ENCODE data around the gene DNAJC11.
"Not testable (repeated sequence)": the region's sequence is repeated elsewhere in the genome, so short reads cannot be mapped to it uniquely, and the experiment has no call there.

Gene DNAJC11

GRCh38 chr1:6666696-6667095 lies 34.9 kb downstream of the DNAJC11 start:
- H3K9ac ChIP-seq (ENCODE audit: low read length), result no peak overlapping the region
- no peak overlapping the region for H3K4me3 ChIP-seq (ENCODE audit: low read length)
- no peaks in the 10 kb centered on the region for H3K36me3 ChIP-seq (ENCODE audit: control insufficient read depth, insufficient read depth, low read length)
- no peaks in the 10 kb centered on the region for H3K9me3 ChIP-seq (ENCODE audit: control insufficient read depth, low read length)
- H3K4me1 ChIP-seq (ENCODE audit: control insufficient read depth, insufficient read depth, low read length), result no peaks in the 10 kb centered on the region
- no peaks in the 10 kb centered on the region for H3K27me3 ChIP-seq (ENCODE audit: control insufficient read depth, insufficient read depth, low read length)

- H3K36me3 ChIP-seq (ENCODE audit: control insufficient read depth, insufficient read depth, low read length), result not testable (repeated sequence)
Measured at GRCh38 chr1:6662468-6662867, 39.1 kb downstream of the DNAJC11 start.

GRCh38 chr1:6660415-6661049 lies 41.1 kb downstream of the DNAJC11 start:
- Histone ChIP-seq H3K4me3 (ENCODE audit: low read length) (no peak overlapping the region), H3K4me1 (ENCODE audit: control insufficient read depth, insufficient read depth, low read length) (no peaks in the 10 kb centered on the region), H3K9ac (ENCODE audit: low read length) (no peak overlapping the region), H3K36me3 (ENCODE audit: control insufficient read depth, insufficient read depth, low read length) (no peaks in the 10 kb centered on the region), H3K27me3 (ENCODE audit: control insufficient read depth, insufficient read depth, low read length) (no peaks in the 10 kb centered on the region), H3K9me3 (ENCODE audit: control insufficient read depth, low read length) (no peaks in the 10 kb centered on the region)

More at GRCh38 chr1:6662468-6662867, 39.1 kb downstream of the DNAJC11 start:
- H3K4me3 ChIP-seq (ENCODE audit: low read length); H3K27me3 ChIP-seq (ENCODE audit: control insufficient read depth, insufficient read depth, low read length); H3K9ac ChIP-seq (ENCODE audit: low read length); H3K4me1 ChIP-seq (ENCODE audit: control insufficient read depth, insufficient read depth, low read length); H3K9me3 ChIP-seq (ENCODE audit: control insufficient read depth, low read length): not testable (repeated sequence)

GRCh38 chr1:6658359-6659060 lies 43.1 kb downstream of the DNAJC11 start:
- no peaks in the 10 kb centered on the region for H3K27me3 ChIP-seq (ENCODE audit: control insufficient read depth, insufficient read depth, low read length)
- no peaks in the 10 kb centered on the region for H3K9me3 ChIP-seq (ENCODE audit: control insufficient read depth, low read length)
- no peak overlapping the region for H3K4me3 ChIP-seq (ENCODE audit: low read length)
- no peak overlapping the region for H3K9ac ChIP-seq (ENCODE audit: low read length)
- H3K4me1 ChIP-seq (ENCODE audit: control insufficient read depth, insufficient read depth, low read length), result no peaks in the 10 kb centered on the region
- H3K36me3 ChIP-seq (ENCODE audit: control insufficient read depth, insufficient read depth, low read length), result no peaks in the 10 kb centered on the region

- Histone ChIP-seq H3K36me3 (ENCODE audit: control insufficient read depth, insufficient read depth, low read length) (peaks cover 8% of the 10 kb centered on the region), H3K4me3 (ENCODE audit: low read length) (no peak overlapping the region), H3K9me3 (ENCODE audit: control insufficient read depth, low read length) (no peaks in the 10 kb centered on the region), H3K27me3 (ENCODE audit: control insufficient read depth, insufficient read depth, low read length) (no peaks in the 10 kb centered on the region), H3K9ac (ENCODE audit: low read length) (no peak overlapping the region), H3K4me1 (ENCODE audit: control insufficient read depth, insufficient read depth, low read length) (no peaks in the 10 kb centered on the region)
Measured at GRCh38 chr1:6657138-6657537, 44.5 kb downstream of the DNAJC11 start.

GRCh38 chr1:6653436-6654290 lies 48.0 kb downstream of the DNAJC11 start:
- Histone ChIP-seq H3K9ac (ENCODE audit: low read length) (no peak overlapping the region), H3K9me3 (ENCODE audit: control insufficient read depth, low read length) (no peaks in the 10 kb centered on the region), H3K4me1 (ENCODE audit: control insufficient read depth, insufficient read depth, low read length) (no peaks in the 10 kb centered on the region), H3K36me3 (ENCODE audit: control insufficient read depth, insufficient read depth, low read length) (peaks cover 8% of the 10 kb centered on the region), H3K27me3 (ENCODE audit: control insufficient read depth, insufficient read depth, low read length) (no peaks in the 10 kb centered on the region), H3K4me3 (ENCODE audit: low read length) (no peak overlapping the region)

- H3K9ac ChIP-seq (ENCODE audit: low read length), result no peak overlapping the region
- H3K36me3 ChIP-seq (ENCODE audit: control insufficient read depth, insufficient read depth, low read length), result peaks cover 8% of the 10 kb centered on the region
- H3K4me1 ChIP-seq (ENCODE audit: control insufficient read depth, insufficient read depth, low read length), result no peaks in the 10 kb centered on the region
- no peaks in the 10 kb centered on the region for H3K9me3 ChIP-seq (ENCODE audit: control insufficient read depth, low read length)
- H3K27me3 ChIP-seq (ENCODE audit: control insufficient read depth, insufficient read depth, low read length), result no peaks in the 10 kb centered on the region
- no peak overlapping the region for H3K4me3 ChIP-seq (ENCODE audit: low read length)
Measured at GRCh38 chr1:6652986-6653385, 48.6 kb downstream of the DNAJC11 start.

GRCh38 chr1:6651909-6652308 lies 49.7 kb downstream of the DNAJC11 start:
- H3K27me3 ChIP-seq (ENCODE audit: control insufficient read depth, insufficient read depth, low read length), result no peaks in the 10 kb centered on the region
- no peak overlapping the region for H3K9ac ChIP-seq (ENCODE audit: low read length)
- H3K36me3 ChIP-seq (ENCODE audit: control insufficient read depth, insufficient read depth, low read length), result peaks cover 8% of the 10 kb centered on the region
- H3K4me1 ChIP-seq (ENCODE audit: control insufficient read depth, insufficient read depth, low read length), result no peaks in the 10 kb centered on the region
- H3K4me3 ChIP-seq (ENCODE audit: low read length), result no peak overlapping the region
- no peaks in the 10 kb centered on the region for H3K9me3 ChIP-seq (ENCODE audit: control insufficient read depth, low read length)

- no peak overlapping the region for H3K9ac ChIP-seq (ENCODE audit: low read length)
- peaks cover 16% of the 10 kb centered on the region for H3K36me3 ChIP-seq (ENCODE audit: control insufficient read depth, insufficient read depth, low read length)
- no peak overlapping the region for H3K4me3 ChIP-seq (ENCODE audit: low read length)
- no peaks in the 10 kb centered on the region for H3K9me3 ChIP-seq (ENCODE audit: control insufficient read depth, low read length)
- H3K4me1 ChIP-seq (ENCODE audit: control insufficient read depth, insufficient read depth, low read length), result no peaks in the 10 kb centered on the region
- H3K27me3 ChIP-seq (ENCODE audit: control insufficient read depth, insufficient read depth, low read length), result no peaks in the 10 kb centered on the region
Measured at GRCh38 chr1:6648556-6648955, 53.1 kb downstream of the DNAJC11 start.

GRCh38 chr1:6646499-6647148 lies 55.0 kb downstream of the DNAJC11 start:
- Histone ChIP-seq H3K4me1 (ENCODE audit: control insufficient read depth, insufficient read depth, low read length) (no peaks in the 10 kb centered on the region), H3K9me3 (ENCODE audit: control insufficient read depth, low read length) (no peaks in the 10 kb centered on the region), H3K4me3 (ENCODE audit: low read length) (no peak overlapping the region), H3K36me3 (ENCODE audit: control insufficient read depth, insufficient read depth, low read length) (peaks cover 8% of the 10 kb centered on the region), H3K9ac (ENCODE audit: low read length) (no peak overlapping the region), H3K27me3 (ENCODE audit: control insufficient read depth, insufficient read depth, low read length) (no peaks in the 10 kb centered on the region)

GRCh38 chr1:6645018-6645417 lies 56.6 kb downstream of the DNAJC11 start:
- peaks cover 8% of the 10 kb centered on the region for H3K36me3 ChIP-seq (ENCODE audit: control insufficient read depth, insufficient read depth, low read length)
- H3K4me3 ChIP-seq (ENCODE audit: low read length), result no peak overlapping the region
- no peaks in the 10 kb centered on the region for H3K4me1 ChIP-seq (ENCODE audit: control insufficient read depth, insufficient read depth, low read length)
- no peaks in the 10 kb centered on the region for H3K27me3 ChIP-seq (ENCODE audit: control insufficient read depth, insufficient read depth, low read length)
- no peaks in the 10 kb centered on the region for H3K9me3 ChIP-seq (ENCODE audit: control insufficient read depth, low read length)
- H3K9ac ChIP-seq (ENCODE audit: low read length), result no peak overlapping the region

GRCh38 chr1:6640867-6641266 lies 60.7 kb downstream of the DNAJC11 start:
- H3K4me1 ChIP-seq (ENCODE audit: control insufficient read depth, insufficient read depth, low read length); H3K9ac ChIP-seq (ENCODE audit: low read length); H3K4me3 ChIP-seq (ENCODE audit: low read length); H3K36me3 ChIP-seq (ENCODE audit: control insufficient read depth, insufficient read depth, low read length); H3K27me3 ChIP-seq (ENCODE audit: control insufficient read depth, insufficient read depth, low read length); H3K9me3 ChIP-seq (ENCODE audit: control insufficient read depth, low read length): not testable (repeated sequence)

All from mucosa of stomach (tissue), 1 donor.